Ramos (cell line): ENCODE results near the gene KLHL21.
"Not testable (repeated sequence)": the region's sequence is repeated elsewhere in the genome, so short reads cannot be mapped to it uniquely, and the experiment has no call there.

ENCODE experiments used
- in situ Hi-C: fragments of 300-500 bp; cut with MboI; formaldehyde crosslinking; loops from one replicate; pipeline ENCODE4 v1.14.3; 2022; ENCODE audit warnings: low sequenced_read_pairs; ENCODE audit not compliant: unreplicated experiment

KLHL21 gene

DNA sequence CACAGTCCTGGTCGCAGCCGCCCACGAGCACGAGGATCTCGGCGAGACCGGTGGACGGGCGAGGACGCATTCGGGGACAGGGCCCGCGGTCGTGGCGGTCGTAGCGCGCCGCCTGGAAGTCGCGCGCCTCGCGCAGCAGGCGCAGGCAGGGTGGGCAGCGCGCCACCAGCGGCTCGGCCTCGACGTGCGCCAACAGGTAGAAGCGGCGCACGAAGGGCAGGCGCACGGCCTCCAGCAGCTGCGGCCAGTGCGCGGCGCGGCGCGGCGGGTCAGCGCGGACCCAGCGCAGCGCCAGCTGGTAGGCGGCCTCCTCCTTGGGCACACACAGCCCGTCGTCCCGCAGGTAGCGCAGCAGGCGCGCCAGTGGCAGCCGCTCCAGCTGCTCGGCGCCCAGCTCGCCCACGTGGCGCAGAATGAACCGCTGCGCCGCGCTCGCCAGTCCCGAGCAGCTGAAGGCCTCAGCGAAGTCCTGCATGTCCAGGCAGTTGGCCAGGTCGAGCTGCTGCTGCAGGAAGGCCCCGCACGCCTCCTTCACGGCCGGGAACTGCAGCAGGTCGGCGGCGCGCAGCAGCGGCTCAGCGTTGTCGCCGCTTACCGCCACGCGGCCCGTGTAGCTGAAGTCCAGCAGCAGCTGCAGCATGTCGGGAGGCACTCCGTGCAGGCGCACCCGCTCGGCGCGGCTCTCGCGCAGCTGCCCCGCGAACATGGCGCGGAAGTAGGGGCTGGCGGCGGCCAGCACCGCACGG lies 573 bp downstream of the KLHL21 start:
- in situ Hi-C loops, result no loop called here

DNA sequence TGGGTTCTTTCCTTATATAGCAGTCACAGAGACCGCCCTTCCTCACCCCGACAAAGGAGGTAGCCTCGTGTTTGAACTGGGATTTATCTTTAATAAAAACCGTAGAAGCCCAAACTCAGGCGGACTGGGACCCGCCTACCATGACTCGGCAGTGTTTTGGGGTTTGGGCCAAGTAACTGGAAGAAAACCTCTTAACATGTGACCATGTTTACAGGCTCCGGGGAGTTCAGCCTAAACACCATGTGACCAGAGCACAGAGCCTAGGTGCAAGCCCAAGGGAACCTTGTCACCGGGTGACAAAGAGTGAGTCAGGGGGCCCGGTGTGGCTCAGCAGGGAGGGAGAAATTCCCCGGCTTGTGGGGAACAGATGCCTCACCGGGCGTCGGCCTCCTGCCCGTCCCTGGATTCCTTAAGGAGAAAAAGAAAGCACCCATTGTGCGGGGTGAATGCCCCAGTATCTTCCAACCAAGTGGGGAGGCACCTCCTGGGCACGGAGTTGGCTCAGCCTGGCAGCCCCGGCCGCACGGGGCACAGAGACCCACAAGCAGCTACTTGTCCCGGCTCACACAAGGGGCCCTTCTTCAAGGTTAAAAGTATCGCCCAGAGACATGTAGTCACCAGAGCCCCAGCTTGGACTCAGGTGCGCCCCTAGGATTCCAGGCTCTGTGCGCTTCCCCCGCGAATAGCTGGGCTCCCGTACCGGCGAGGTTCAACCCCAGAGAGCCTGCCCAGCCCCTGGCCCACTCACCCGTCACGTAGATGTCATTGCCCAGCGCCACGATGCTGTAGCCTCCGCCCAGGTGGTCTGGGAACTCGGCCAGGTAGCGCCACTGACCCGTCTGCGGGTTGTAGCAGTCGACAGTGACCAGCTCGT lies 1.4 kb downstream of the KLHL21 start:
- in situ Hi-C loops, result no loop called here

DNA sequence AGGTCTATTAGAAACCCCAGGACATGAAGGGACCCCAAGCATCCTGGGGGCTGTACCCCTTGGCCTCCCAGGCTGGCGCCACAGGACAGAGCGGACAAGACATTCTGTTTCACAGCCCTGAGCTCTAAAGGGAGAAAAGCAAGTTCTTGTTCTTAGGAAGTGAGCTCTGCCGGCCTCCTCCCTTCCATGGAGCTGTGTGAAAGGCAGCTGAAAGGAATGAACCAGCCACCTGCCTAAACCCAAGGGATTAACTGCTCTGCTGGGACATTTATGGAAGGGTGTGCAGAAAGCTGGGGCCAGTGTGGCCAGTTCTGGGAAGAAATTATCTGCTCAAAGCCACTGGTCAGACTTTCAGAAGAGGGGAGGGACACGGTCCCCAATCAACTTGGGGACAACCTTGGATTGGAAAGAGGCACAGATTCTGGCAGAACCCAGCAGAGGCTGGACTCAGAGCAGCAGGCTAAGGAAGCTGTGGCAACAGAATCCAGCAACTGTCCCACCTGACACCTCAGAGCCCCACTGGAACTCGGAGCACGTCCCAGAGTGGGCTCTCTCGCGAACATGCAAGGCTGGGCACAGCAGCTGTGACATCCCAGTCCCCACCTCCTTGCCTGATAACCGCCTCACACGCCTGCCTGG lies 2.1 kb downstream of the KLHL21 start:
- in situ Hi-C loops, result no loop called here

- in situ Hi-C loops, result not testable (repeated sequence)
Measured at GRCh38 chr1:6599991-6600390, 2.7 kb downstream of the KLHL21 start.

- in situ Hi-C loops, result no loop called here
Measured at GRCh38 chr1:6599141-6599975, 3.3 kb downstream of the KLHL21 start.

GRCh38 chr1:6597777-6598131 lies 4.9 kb downstream of the KLHL21 start:
- in situ Hi-C loops, result no loop called here

DNA sequence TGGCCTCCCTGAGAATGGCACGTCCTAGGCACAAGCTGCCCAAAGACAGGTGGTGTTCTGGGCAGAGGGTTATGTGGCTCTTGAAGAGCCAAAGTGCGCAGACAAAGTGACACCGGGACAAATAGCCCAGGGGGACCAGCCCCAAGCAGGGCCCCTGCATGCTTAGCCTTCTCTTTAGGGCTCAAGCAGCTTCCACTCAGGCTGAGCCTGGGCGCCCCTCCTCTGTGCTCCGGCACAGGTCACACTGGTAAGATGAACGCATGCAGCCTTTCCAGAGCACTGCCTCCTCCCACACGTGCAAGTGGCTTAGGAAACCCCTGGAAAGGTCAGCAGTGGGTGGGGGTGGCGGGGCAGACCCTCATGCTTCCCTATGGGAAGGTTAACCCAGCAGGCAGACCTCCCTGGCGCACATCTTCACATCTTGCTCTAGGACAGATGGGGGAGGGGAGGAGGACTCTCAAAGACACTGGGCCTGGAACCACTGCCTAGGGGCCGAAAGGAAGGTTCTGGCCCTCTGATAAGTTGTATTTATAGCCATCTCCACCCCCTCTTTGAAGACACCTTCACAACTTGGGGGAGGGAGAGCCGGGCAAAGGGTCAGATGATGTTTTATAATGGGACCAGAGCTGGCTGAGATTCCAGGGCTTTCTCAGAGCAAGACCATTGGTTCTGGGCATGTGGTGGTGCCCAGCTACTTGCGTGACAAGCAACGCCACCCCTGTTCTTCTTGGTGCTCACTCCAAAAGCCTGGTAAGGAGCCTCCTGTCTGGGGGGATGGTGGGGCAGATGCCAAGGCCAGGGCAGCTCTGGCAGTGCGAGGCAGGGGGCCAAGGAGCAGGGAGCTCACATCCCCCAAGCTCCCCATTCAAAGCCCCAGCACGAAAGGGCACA lies 5.5 kb downstream of the KLHL21 start:
- in situ Hi-C loops, result no loop called here

DNA sequence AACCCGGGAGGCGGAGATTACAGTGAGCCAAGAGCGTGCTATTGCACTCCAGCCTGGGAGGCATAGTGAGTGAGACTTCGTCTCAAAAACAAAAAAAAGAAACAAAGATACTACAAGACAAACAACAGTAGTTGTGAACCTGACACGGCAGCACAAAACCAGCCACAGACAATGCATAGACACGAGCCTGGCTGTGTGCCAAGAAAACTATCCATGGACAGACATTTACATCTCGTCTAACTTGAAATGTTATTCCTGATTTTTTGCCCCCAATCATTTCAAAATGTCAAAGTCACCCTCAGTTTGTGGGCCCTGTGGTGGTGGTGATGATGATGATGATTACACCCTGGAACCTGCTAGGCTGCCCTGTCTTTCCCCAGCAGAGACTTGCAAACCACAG lies 6.3 kb downstream of the KLHL21 start:
- in situ Hi-C loops, result no loop called here

DNA sequence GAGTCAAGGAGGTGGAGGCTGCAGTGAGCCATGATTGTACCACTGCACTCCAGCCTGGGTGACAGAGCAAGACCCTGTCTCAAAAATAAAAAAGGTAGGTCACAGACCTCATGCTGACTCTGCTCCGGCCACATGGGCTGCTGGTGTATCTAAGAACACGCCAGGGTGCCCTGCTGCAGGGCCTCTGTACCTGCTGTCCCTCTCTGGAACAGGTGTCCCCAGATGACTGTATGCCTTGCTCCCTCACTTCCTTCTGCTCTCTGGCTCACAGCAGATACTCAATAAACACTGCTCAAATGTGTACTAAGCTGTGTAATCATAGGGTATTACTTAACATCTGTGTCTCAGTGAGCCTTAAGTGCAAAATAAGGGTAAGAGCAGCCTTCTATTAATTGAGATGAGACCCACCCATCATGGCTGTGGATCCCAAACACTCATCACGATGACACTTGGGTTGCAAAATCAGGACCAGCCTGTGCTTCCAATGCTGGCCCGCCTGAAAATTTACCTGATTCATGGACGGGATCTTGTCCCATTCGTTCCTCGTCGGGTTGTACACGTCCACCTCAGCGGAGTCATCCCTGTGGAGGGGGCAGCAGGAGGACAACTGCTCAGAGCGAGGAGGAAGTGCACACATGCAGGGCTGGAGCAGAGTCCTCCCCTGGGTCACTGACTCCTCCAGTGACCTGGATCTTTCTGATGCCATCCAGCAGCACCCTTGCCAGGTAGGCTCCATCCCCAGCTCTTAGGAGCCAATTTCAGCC lies 7.5 kb downstream of the KLHL21 start:
- in situ Hi-C loops, result no loop called here

DNA sequence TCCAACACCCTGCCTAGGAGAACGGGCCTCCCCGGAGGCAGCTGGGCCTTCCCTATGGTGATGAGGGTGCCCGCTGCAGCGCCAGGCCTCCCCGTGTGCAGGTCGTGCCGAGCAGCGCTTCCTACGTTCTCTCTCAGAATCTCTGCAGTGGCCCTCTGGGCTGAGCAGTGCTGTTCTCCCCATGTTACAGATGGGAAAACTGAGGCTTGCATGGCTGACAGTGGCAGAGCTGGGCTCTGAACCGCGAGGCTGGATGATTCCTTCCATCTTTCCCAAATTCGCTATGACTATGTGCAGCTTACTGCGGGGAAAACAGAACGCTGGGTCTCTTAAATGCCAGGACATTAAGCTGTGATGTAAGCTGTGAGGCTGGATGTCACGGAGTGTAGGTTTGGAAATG lies 8.9 kb downstream of the KLHL21 start:
- in situ Hi-C loops, result no loop called here

DNA sequence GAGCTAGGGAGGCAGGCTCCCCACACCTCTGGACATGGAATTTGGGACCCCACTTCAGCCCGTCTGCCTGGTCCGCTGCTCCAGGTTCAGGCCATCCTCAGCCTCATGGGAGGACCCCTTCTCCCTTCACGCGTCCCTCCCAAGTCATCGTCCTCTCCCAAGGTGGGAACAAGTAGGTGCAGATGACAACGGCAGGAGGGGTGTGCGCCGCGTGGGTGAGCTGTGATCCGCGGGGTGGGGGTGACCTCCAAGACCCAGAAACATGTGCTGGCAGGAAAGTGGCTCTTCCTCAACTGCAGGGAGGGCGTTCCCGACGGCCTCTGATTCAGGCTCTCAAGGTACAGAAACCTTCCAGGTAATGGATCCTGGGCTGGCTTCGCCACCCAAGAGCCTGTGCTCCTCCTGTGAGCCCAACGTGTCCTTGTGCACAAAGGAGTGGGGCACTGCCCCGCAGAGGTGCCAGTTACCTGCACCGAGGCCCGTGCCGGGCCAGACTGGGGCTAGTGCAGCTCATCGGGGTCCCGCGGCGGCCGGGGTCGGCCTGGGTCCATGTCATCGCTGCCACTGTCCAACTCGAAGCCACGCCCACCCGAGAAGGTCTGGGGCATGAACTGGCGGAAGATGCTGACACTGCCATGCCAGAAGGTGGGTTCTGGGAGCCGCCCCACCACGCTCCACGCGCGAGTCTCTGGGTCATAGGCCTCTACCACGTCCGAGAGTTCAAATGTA lies 9.6 kb downstream of the KLHL21 start:
- in situ Hi-C loops, result no loop called here

DNA sequence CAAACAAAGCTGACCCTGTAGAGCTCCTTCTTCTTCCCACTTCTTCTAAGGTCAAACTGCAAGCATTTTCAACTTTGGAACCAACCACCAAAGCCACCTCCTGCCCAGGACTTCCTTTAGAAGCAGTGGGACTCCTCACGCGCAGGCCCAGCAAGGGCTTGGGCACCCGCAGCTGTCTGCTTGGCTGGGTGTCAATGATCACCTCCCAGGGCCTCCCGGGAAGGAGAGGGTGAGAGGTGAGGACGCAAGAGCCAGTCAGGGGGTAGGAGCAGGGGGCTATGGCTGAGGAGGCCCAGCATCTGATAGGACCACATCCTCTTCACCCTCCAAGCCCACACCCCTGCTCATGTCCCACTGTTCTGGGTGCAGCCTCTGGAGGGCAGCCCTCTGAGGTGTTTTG lies 10.2 kb downstream of the KLHL21 start:
- in situ Hi-C loops, result no loop called here

DNA sequence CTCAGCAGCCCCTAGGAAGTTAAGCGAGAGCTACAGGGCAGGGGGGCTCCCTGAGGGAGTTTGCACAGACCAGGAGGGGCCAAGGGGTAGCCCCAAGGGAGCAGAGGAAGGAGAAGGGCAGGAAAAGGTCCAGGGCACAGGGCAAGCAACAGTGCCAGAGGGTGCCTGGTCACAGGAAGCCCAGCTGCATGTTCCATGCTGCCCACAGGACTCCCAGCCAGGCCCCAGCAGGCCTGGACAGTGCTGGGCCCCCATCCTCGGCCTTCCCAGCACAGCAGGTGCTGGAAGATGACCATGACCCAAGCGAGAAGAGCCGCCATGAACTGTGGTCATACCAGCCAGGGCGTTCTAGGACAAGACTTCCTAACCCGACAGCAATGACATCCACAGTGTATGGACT lies 11.0 kb downstream of the KLHL21 start:
- in situ Hi-C loops, result no loop called here

- in situ Hi-C loops, result no loop called here
Measured at GRCh38 chr1:6591222-6591621, 11.4 kb downstream of the KLHL21 start.

DNA sequence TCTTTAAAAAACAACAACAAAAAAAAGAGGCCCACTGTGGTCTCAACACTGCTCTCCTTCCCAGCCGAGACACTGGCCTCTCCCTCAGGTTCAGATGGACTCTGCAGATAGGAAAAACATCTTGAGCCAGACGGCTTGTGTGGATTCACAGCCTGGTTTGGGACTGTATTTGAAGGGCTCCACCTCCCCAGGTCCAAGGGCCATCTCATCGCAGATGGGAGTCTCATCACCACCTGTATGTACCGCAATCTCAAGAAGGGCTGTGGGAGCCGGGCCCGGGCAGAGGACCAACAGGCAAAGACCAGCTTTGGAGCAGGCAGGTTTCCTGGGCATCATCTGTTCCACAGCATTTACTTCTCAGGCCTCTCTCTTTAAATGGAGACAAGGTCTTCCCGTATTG lies 12.6 kb downstream of the KLHL21 start:
- in situ Hi-C loops, result no loop called here

GRCh38 chr1:6588893-6589520 lies 13.7 kb downstream of the KLHL21 start:
- in situ Hi-C loops, result no loop called here

GRCh38 chr1:6588128-6588892 lies 14.4 kb downstream of the KLHL21 start:
- in situ Hi-C loops, result no loop called here
